Upper lobe of left lung (tissue), 6 donors: ENCODE data around the gene CA10. TPM values are rescaled to one million over a fixed set of nuclear protein-coding genes. Genes with fewer than 3 reads are reported as not detected.
A peak's percentile ranks its signal among the peaks of the same experiment; 100 is the strongest.

Experiments used
- ATAC-seq, 2 donors: fragments of 200-7000 bp; cut with Tn5 transposase; one replicate each; pipeline ENCODE4 v1.9.1; 2022; ENCODE audit warnings: mild to moderate bottlenecking in 2 of 2, moderate library complexity in 2 of 2; ENCODE audit not compliant: low FRiP score in 2 of 2
- DNase-seq, 2 donors: peaks; one replicate each; pipeline ENCODE4 v3.0.0-alpha.2; 2019 to 2020
- H3K27ac ChIP-seq, 4 donors: fragments of 200-600 bp; sonication (generic); one replicate each; pipeline ENCODE4 v1.5.1; 2016 to 2019
- H3K27me3 ChIP-seq, 4 donors: fragments of 200-600 bp; sonication (generic); one replicate each; pipeline ENCODE4 v1.5.1; 2017 to 2019
- H3K36me3 ChIP-seq, 4 donors: fragments of 200-600 bp; sonication (generic); one replicate each; pipeline ENCODE4 v1.5.1; 2016 to 2019
- H3K4me1 ChIP-seq, 4 donors: fragments of 200-600 bp; sonication (generic); one replicate each; pipeline ENCODE4 v1.5.1; 2018 to 2019
- H3K4me3 ChIP-seq, 4 donors: fragments of 200-600 bp; sonication (generic); one replicate each; pipeline ENCODE4 v1.5.1; 2017 to 2019; ENCODE audit warnings: mild to moderate bottlenecking in 2 of 4, moderate library complexity in 1 of 4
- H3K9me3 ChIP-seq, 4 donors: fragments of 200-600 bp; sonication (generic); one replicate each; pipeline ENCODE4 v1.5.1; 2018 to 2019
- EP300 ChIP-seq, 4 donors: sonication (generic); formaldehyde crosslinking; IDR thresholded peaks; one replicate each; pipeline ENCODE4 v1.5.1; 2017; ENCODE audit warnings: antibody characterized with exemption in 4 of 4, control low read depth in 2 of 4
- POLR2A ChIP-seq, 4 donors: fragments of 450-650 bp; IDR thresholded peaks; one replicate each; pipeline ENCODE4 v1.5.1; 2016 to 2017; ENCODE audit warnings: antibody characterized with exemption in 4 of 4, mild to moderate bottlenecking in 2 of 4
- POLR2AphosphoS5 ChIP-seq, 2 donors: sonication (generic); formaldehyde crosslinking; IDR thresholded peaks; one replicate each; pipeline ENCODE4 v1.5.1; 2017; ENCODE audit warnings: antibody characterized with exemption in 2 of 2
- WGBS, 2 donors: methylation state at CpG; one replicate each; pipeline ENCODE4 v1.1.5; 2017 to 2018; 5-methylcytosine and 5-hydroxymethylcytosine counted together
- total RNA-seq, 6 donors: library from RNA; depleted of rRNA in 4 of 6; stranded (reverse); fragments of >200 nt in 4 of 6; gene quantifications; one replicate each; pipeline versions ENCODE4 v1.1.0 to v1.2.1, GENCODE V29; 2016 to 2021
- TF ChIP-seq, protein P1 (sequence below), 6 experiments: fragments of 450-650 bp in 4 of 6; fragments of 200-600 bp in 2 of 6; sonication (generic) in 2 of 6; IDR thresholded peaks; one replicate each; pipeline ENCODE4 v1.5.1; 2016 to 2019; ENCODE audit warnings: antibody characterized with exemption in 6 of 6
- donor health status: DM: no; HTN: no; CAD: no; lungs with moderate emphysema.
- donor health status: DM: no; HTN: yes; CAD: no; lungs with severe emphysema.

The CA10 gene
- total RNA-seq, 6 donors from 2014 or later: 0.10 TPM; not detected in 5

DNA sequence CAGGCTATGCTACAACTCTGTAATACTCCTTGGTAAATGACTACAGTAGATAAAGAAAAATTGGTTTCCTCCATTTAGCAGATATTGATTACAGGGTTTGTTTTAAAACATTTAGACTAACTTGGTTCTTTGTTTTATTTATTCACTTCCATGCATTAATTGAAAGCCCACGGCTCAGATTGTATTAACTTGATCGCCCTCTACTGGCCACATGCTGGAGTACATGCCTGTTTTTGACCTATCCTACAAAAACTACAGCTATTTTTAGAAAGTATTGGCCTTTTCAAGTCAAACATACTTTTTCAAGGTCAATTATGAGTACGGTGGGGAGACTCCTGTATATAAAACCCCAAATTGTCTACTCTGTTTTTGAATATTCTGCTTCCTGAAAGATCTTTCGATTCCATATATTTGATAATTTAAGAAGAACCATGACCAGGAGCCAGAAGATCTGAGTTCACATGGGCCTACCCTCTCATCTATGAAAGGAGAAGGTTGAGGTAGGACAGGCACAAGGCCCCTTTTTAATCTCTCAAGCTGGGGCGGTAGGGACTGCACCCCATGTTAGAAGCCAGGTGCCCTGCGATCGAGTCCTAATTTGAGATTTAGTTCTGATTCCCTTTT is 51.8 kb downstream of the CA10 start:
- Histone ChIP-seq H3K27ac (no peak overlapping the region), H3K9me3 (no peaks in the 10 kb centered on the region), H3K4me1 (no peaks in the 10 kb centered on the region), H3K27me3 (no peaks in the 10 kb centered on the region), H3K36me3 (no peaks in the 10 kb centered on the region), H3K4me3 (no peak overlapping the region)
- 41 to 44% methylated on average over 7 of the region's 7 CpGs for WGBS, 2 donors
- TF ChIP-seq EP300 (IDR thresholded peaks at IDR 0.05): no peak
- TF ChIP-seq, protein P1, sequence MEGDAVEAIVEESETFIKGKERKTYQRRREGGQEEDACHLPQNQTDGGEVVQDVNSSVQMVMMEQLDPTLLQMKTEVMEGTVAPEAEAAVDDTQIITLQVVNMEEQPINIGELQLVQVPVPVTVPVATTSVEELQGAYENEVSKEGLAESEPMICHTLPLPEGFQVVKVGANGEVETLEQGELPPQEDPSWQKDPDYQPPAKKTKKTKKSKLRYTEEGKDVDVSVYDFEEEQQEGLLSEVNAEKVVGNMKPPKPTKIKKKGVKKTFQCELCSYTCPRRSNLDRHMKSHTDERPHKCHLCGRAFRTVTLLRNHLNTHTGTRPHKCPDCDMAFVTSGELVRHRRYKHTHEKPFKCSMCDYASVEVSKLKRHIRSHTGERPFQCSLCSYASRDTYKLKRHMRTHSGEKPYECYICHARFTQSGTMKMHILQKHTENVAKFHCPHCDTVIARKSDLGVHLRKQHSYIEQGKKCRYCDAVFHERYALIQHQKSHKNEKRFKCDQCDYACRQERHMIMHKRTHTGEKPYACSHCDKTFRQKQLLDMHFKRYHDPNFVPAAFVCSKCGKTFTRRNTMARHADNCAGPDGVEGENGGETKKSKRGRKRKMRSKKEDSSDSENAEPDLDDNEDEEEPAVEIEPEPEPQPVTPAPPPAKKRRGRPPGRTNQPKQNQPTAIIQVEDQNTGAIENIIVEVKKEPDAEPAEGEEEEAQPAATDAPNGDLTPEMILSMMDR (IDR thresholded peaks at IDR 0.05): peak in 5 of 6 experiments; percentile 47 to 65 (median 61)
- ATAC-seq (peak in 1 of 2 donors; percentile 68), DNase-seq (peak in 1 of 2 donors; percentile 22)

DNA sequence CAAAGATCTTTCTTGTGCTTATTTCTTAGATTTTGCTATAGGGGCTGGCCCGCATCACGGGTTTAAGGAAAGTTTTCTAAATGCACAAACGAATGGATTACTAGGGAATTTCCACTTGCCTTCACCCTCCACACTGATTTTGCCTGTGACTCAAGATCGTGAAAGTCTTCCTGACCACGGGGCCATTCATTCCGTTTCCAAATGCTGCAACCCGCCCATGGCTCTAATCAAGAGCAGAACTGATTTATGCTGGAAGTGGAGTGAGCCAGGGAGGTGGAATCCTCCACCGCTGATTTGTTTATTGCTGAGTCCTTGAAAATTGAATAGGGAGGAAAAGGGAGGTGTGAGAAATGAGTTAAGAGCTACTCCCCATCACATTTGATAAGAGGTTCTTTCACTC is 52.4 kb downstream of the CA10 start:
- Histone ChIP-seq H3K4me3 (no peak overlapping the region), H3K27me3 (no peaks in the 10 kb centered on the region), H3K36me3 (no peaks in the 10 kb centered on the region), H3K9me3 (no peaks in the 10 kb centered on the region), H3K4me1 (no peaks in the 10 kb centered on the region), H3K27ac (no peak overlapping the region)
- WGBS, 2 donors: 60 to 72% methylated on average over 8 of the region's 8 CpGs
- ATAC-seq: no peak
- DNase-seq: no peak
- TF ChIP-seq POLR2A (IDR thresholded peaks at IDR 0.05) (no peak), POLR2AphosphoS5 (IDR thresholded peaks at IDR 0.05) (no peak), EP300 (IDR thresholded peaks at IDR 0.05) (no peak)
- TF ChIP-seq, protein P1 (IDR thresholded peaks at IDR 0.05): no peak

GRCh38 chr17:52105591-52105990 is 52.9 kb downstream of the CA10 start:
- ATAC-seq (no peak), DNase-seq (no peak)
- Histone ChIP-seq H3K4me1 (no peaks in the 10 kb centered on the region), H3K4me3 (no peak overlapping the region), H3K27me3 (no peaks in the 10 kb centered on the region), H3K36me3 (no peaks in the 10 kb centered on the region), H3K9me3 (no peaks in the 10 kb centered on the region), H3K27ac (no peak overlapping the region)
- WGBS, 2 donors: 85 to 94% methylated on average over 1 of the region's 1 CpG
- no peak for TF ChIP-seq EP300 (IDR thresholded peaks at IDR 0.05)
- TF ChIP-seq POLR2A (IDR thresholded peaks at IDR 0.05): no peak
- TF ChIP-seq POLR2AphosphoS5 (IDR thresholded peaks at IDR 0.05): no peak
- TF ChIP-seq, protein P1 (IDR thresholded peaks at IDR 0.05): no peak

GRCh38 chr17:52096056-52096455 is 62.5 kb downstream of the CA10 start:
- Histone ChIP-seq H3K4me3 (no peak overlapping the region), H3K36me3 (no peaks in the 10 kb centered on the region), H3K27ac (no peak overlapping the region), H3K27me3 (no peaks in the 10 kb centered on the region), H3K4me1 (no peaks in the 10 kb centered on the region), H3K9me3 (no peaks in the 10 kb centered on the region)
- DNase-seq (no peak), ATAC-seq (no peak)
- TF ChIP-seq, protein P1 (IDR thresholded peaks at IDR 0.05): no peak
- TF ChIP-seq POLR2AphosphoS5 (IDR thresholded peaks at IDR 0.05) (no peak), EP300 (IDR thresholded peaks at IDR 0.05) (no peak), POLR2A (IDR thresholded peaks at IDR 0.05) (no peak)

DNA sequence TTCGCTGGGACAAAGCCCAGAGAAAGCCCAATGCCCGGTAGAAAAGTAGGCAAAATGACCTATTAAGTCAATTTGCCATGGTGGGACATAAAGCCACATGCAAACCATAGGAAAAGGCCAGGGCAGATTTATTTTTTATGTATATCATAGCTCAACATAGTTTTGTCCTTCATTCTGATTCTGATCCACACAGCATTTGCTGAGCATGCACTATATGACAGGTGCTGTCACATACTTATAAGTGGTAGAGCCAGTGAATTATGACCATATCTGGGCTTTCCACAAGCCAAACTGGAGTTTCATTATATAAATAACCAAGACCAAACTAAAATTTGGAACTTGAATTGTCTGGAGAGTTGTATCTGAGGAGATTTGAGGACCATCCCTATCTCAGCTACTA is 74.3 kb downstream of the CA10 start:
- H3K27me3 ChIP-seq: no peaks in the 10 kb centered on the region
- no peak overlapping the region for H3K4me3 ChIP-seq
- H3K4me1 ChIP-seq: no peaks in the 10 kb centered on the region
- DNase-seq (no peak), ATAC-seq (no peak)
- no peak overlapping the region for H3K27ac ChIP-seq
- TF ChIP-seq EP300 (IDR thresholded peaks at IDR 0.05): no peak
- TF ChIP-seq POLR2A (IDR thresholded peaks at IDR 0.05): no peak
- TF ChIP-seq POLR2AphosphoS5 (IDR thresholded peaks at IDR 0.05): no peak
- TF ChIP-seq, protein P1 (IDR thresholded peaks at IDR 0.05): no peak
- no peaks in the 10 kb centered on the region for H3K36me3 ChIP-seq
- H3K9me3 ChIP-seq: no peaks in the 10 kb centered on the region
- 72 to 75% methylated on average over 2 of the region's 2 CpGs for WGBS, 2 donors
